PC-9 (cell line): ENCODE data around the gene NEB. TPM values are rescaled to one million over a fixed set of nuclear protein-coding genes. Genes with fewer than 3 reads are reported as not detected.

Experiments
- BruUV-seq: library from RNA; stranded (reverse); fragments of 400-500 nt; replicated peaks from 2 replicates; lab custom pipeline; 2021; lab: Mats Ljungman, UMichigan
- CTCF ChIA-PET: fragments of 300-600 bp; sonication (Branson Sonifier 250); formaldehyde crosslinking; loops from one replicate; lab custom pipeline; 2022; ENCODE audit warnings: antibody characterized with exemption; lab: Charles Lee
- POLR2A ChIA-PET: fragments of 300-600 bp; sonication (Branson Sonifier 250); formaldehyde crosslinking; loops from one replicate; lab custom pipeline; 2022; ENCODE audit warnings: antibody characterized with exemption; ENCODE audit not compliant: unreplicated experiment; lab: Charles Lee
- DNase-seq, 2 experiments: peaks; one replicate each; pipeline versions ENCODE4 v3.0.0 to v3.0.0-alpha.2; 2015 to 2022; ENCODE audit warnings: mixed read lengths in 1 of 2
- H2AFZ ChIP-seq: fragments of 200-600 bp; sonication (generic); 2 replicates; pipeline ENCODE4 v1.8.1; 2017; ENCODE audit warnings: antibody characterized with exemption
- H3F3A ChIP-seq: fragments of 200-600 bp; sonication (generic); 2 replicates; pipeline ENCODE4 v1.8.1; 2017; ENCODE audit warnings: antibody characterized with exemption, mild to moderate bottlenecking, low read depth; ENCODE audit not compliant: insufficient read depth
- H3K27ac ChIP-seq: fragments of 200-600 bp; sonication (generic); 2 replicates; pipeline ENCODE4 v1.6.1; 2016; ENCODE audit warnings: mixed run types
- H3K27me3 ChIP-seq: fragments of 200-600 bp; sonication (generic); 2 replicates; pipeline ENCODE4 v1.6.1; 2016; ENCODE audit warnings: low read depth, mixed run types; ENCODE audit not compliant: insufficient read depth
- H3K36me3 ChIP-seq: fragments of 200-600 bp; sonication (generic); 2 replicates; pipeline ENCODE4 v1.6.1; 2016; ENCODE audit warnings: low read depth, mixed run types
- H3K4me1 ChIP-seq: fragments of 200-600 bp; sonication (generic); replicated peaks from 2 replicates; pipeline ENCODE4 v1.6.1; 2016; ENCODE audit warnings: mixed run types; ENCODE audit not compliant: insufficient read depth
- H3K4me2 ChIP-seq: fragments of 200-600 bp; sonication (generic); 2 replicates; pipeline ENCODE4 v1.6.1; 2017; ENCODE audit warnings: mixed run types
- H3K4me3 ChIP-seq: fragments of 200-600 bp; sonication (generic); 2 replicates; pipeline ENCODE4 v1.6.1; 2016; ENCODE audit warnings: mixed run types
- H3K79me2 ChIP-seq: fragments of 200-600 bp; sonication (generic); 2 replicates; pipeline ENCODE4 v1.6.1; 2017; ENCODE audit warnings: low read depth, mixed run types
- H3K9me2 ChIP-seq: fragments of 200-600 bp; sonication (generic); 2 replicates; pipeline ENCODE4 v1.8.1; 2017; ENCODE audit warnings: mild to moderate bottlenecking; ENCODE audit not compliant: insufficient read depth
- H3K9me3 ChIP-seq: fragments of 200-600 bp; sonication (generic); 2 replicates; pipeline ENCODE4 v1.8.1; 2016; ENCODE audit warnings: low read depth; ENCODE audit not compliant: insufficient read depth
- H4K20me1 ChIP-seq: fragments of 200-600 bp; sonication (generic); 2 replicates; pipeline ENCODE4 v1.8.1; 2017; ENCODE audit not compliant: insufficient read depth
- CTCF ChIP-seq: fragments of 200-600 bp; sonication (generic); conservative IDR thresholded peaks from 2 replicates; pipeline ENCODE4 v1.6.1; 2017; ENCODE audit warnings: mixed run types, antibody characterized with exemption, mild to moderate bottlenecking, moderate library complexity
- EZH2 ChIP-seq: fragments of 200-600 bp; sonication (generic); IDR thresholded peaks from 2 replicates; pipeline ENCODE4 v1.8.0; 2017; ENCODE audit warnings: antibody characterized with exemption, low read depth
- intact Hi-C: fragments of 100-400 bp; cut with micrococcal nuclease; formaldehyde crosslinking; loops from one replicate; pipeline ENCODE4 v1.10.0; 2022; ENCODE audit not compliant: unreplicated experiment
- total RNA-seq: library from RNA; stranded (reverse); gene quantifications from 2 replicates; pipeline ENCODE4 v1.2.3, GENCODE V29; 2021

NEB gene
- total RNA-seq, 1 experiment from 2014 or later: 0.15 TPM

GRCh38 chr2:151681051-151681450, 53.2 kb downstream of the NEB start:
- DNase-seq: no peak
- Histone ChIP-seq H3K9me2 (no peaks in the 10 kb centered on the region), H3K79me2 (no peaks in the 10 kb centered on the region), H3K4me1 (no peaks in the 10 kb centered on the region), H4K20me1 (no peaks in the 10 kb centered on the region), H3K27me3 (no peaks in the 10 kb centered on the region), H3K9me3 (no peaks in the 10 kb centered on the region), H3F3A (no peaks in the 10 kb centered on the region), H2AFZ (no peak overlapping the region), H3K4me2 (no peak overlapping the region), H3K27ac (no peak overlapping the region), H3K4me3 (no peak overlapping the region), H3K36me3 (no peaks in the 10 kb centered on the region)
- no peak for TF ChIP-seq CTCF
- TF ChIP-seq EZH2: no peak
- POLR2A ChIA-PET: no interaction called here
- intact Hi-C loops: no loop called here
- CTCF ChIA-PET: no interaction called here
- BruUV-seq: no TSS peak

GRCh38 chr2:151679994-151680393, 54.3 kb downstream of the NEB start:
- Histone ChIP-seq H3K4me3 (no peak overlapping the region), H3F3A (no peaks in the 10 kb centered on the region), H2AFZ (no peak overlapping the region), H3K9me2 (no peaks in the 10 kb centered on the region), H3K4me2 (no peak overlapping the region), H3K4me1 (no peaks in the 10 kb centered on the region), H3K9me3 (no peaks in the 10 kb centered on the region), H3K79me2 (no peaks in the 10 kb centered on the region), H3K27me3 (no peaks in the 10 kb centered on the region), H4K20me1 (no peaks in the 10 kb centered on the region), H3K27ac (no peak overlapping the region), H3K36me3 (no peaks in the 10 kb centered on the region)
- CTCF ChIA-PET: no interaction called here
- intact Hi-C loops: no loop called here
- POLR2A ChIA-PET: no interaction called here
- no peak for TF ChIP-seq EZH2
- no peak for TF ChIP-seq CTCF
- no TSS peak for BruUV-seq
- no peak for DNase-seq

DNA sequence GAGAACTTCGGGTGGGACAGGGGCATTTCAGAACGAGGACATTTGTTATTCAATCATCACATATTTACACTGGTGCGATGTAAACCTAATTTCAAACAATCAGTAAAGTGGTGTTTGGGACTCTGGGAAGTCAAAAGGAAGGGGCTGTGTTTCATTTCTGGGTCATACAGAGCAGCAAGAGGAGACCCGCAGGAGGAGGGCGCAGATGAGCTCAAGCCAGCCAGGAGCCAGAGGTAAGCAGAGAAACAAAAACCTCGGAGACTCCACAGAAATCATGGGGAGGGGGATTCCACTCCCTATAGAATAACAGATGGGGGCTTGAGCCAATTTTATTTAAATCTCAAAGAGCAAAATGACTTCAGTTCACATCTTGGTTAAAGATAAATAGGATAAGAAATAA, 55.4 kb downstream of the NEB start:
- no peaks in the 10 kb centered on the region for H3K9me2 ChIP-seq
- no peaks in the 10 kb centered on the region for H3K79me2 ChIP-seq
- ChIA-PET POLR2A (no interaction called here), CTCF (no interaction called here)
- H3K27me3 ChIP-seq: no peaks in the 10 kb centered on the region
- no TSS peak for BruUV-seq
- intact Hi-C loops: no loop called here
- no peaks in the 10 kb centered on the region for H3K36me3 ChIP-seq
- H2AFZ ChIP-seq: no peak overlapping the region
- no peaks in the 10 kb centered on the region for H3K9me3 ChIP-seq
- no peaks in the 10 kb centered on the region for H3F3A ChIP-seq
- no peak for DNase-seq
- no peak overlapping the region for H3K4me2 ChIP-seq
- TF ChIP-seq EZH2 (no peak), CTCF (no peak)
- H3K4me1 ChIP-seq: no peaks in the 10 kb centered on the region
- no peak overlapping the region for H3K4me3 ChIP-seq
- H4K20me1 ChIP-seq: no peaks in the 10 kb centered on the region
- no peak overlapping the region for H3K27ac ChIP-seq
